ENCODE results near the gene HOXA6.

GRCh38 chr7:27189997-27190748, 42.6 kb upstream of the HOXA6 start:
- TF ChIP-seq CTCF (IDR thresholded peaks at IDR 0.05) (no peak), EZH2 (IDR thresholded peaks at IDR 0.05) (no peak)

All from neural progenitor cell (in vitro differentiated cells).